Measurements from ENCODE around the gene CD101.

CD101 gene

DNA sequence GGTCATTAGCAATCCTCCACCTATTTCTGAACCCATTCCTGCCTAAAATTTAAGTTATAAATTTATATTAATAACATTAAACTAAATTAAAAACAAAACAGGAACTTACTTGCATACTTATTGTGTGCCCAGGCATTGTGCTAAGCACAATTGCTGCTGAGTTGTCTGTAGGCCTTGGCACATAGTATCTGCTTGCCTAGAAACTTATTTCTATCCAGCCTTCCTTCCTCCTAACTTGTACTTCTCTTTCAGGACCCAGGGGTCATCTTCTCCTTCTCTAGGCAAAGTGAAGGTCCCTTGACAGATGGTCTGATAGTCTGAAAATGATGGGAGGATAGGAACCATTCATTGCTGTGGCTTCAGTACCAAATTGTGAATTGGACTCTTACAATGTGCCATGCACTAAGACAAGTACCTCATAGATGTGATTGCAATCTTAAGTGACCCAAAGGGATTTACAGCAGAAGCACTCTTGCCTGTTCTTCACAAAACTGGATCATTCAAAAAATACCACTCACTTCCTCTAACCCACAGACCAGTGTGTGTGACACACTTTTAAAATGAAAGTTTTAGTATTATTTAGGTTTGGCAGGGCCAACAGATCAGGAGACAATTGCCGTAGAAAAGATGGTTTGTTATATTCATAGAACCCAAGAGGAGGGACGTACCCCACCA, 10.3 kb upstream of the CD101 start:
- no peaks in the 10 kb centered on the region for H3K79me2 ChIP-seq
- no peak overlapping the region for H2AFZ ChIP-seq
- H3K9me3 ChIP-seq (ENCODE audit: control insufficient read depth, low read length), result no peaks in the 10 kb centered on the region
- no peak overlapping the region for H3K27ac ChIP-seq
- H3K4me1 ChIP-seq, result no peaks in the 10 kb centered on the region
- H3K4me3 ChIP-seq (ENCODE audit: low read depth, low read length), result no peak overlapping the region
- TF ChIP-seq, protein P1, sequence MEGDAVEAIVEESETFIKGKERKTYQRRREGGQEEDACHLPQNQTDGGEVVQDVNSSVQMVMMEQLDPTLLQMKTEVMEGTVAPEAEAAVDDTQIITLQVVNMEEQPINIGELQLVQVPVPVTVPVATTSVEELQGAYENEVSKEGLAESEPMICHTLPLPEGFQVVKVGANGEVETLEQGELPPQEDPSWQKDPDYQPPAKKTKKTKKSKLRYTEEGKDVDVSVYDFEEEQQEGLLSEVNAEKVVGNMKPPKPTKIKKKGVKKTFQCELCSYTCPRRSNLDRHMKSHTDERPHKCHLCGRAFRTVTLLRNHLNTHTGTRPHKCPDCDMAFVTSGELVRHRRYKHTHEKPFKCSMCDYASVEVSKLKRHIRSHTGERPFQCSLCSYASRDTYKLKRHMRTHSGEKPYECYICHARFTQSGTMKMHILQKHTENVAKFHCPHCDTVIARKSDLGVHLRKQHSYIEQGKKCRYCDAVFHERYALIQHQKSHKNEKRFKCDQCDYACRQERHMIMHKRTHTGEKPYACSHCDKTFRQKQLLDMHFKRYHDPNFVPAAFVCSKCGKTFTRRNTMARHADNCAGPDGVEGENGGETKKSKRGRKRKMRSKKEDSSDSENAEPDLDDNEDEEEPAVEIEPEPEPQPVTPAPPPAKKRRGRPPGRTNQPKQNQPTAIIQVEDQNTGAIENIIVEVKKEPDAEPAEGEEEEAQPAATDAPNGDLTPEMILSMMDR (IDR thresholded peaks at IDR 0.05), result no peak
- H3K4me2 ChIP-seq (ENCODE audit: low read length), result no peak overlapping the region
- H3K36me3 ChIP-seq (ENCODE audit: control insufficient read depth, insufficient read depth, low read length), result no peaks in the 10 kb centered on the region
- no peaks in the 10 kb centered on the region for H3K27me3 ChIP-seq (ENCODE audit: control insufficient read depth, insufficient read depth, low read length)
- no peak overlapping the region for H3K9ac ChIP-seq

DNA sequence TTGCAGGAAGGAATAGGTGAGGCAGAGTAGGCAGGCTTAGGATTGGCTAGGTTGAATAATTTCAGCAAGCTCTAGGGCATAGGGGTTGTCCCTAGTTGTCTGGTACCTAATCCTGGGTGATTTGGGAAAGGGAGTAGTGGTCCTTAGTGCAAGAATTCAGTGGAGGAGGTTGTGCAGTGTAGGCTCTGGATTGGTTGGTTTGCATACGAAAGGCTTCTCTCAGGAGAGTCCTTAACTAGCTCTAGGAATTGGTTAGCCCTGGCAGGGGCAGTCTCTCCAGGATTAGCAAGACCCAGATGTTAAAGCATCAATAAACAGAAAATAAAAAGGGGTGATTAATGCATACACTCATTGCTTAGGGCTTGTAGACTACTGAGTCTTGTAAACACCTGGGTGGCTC, 9.6 kb upstream of the CD101 start:
- H3K27ac ChIP-seq, result no peak overlapping the region
- no peaks in the 10 kb centered on the region for H3K9me3 ChIP-seq (ENCODE audit: control insufficient read depth, low read length)
- no peak overlapping the region for H2AFZ ChIP-seq
- H3K79me2 ChIP-seq, result no peaks in the 10 kb centered on the region
- no peak overlapping the region for H3K9ac ChIP-seq
- no peaks in the 10 kb centered on the region for H3K4me1 ChIP-seq
- no peak overlapping the region for H3K4me3 ChIP-seq (ENCODE audit: low read depth, low read length)
- TF ChIP-seq, protein P1 (IDR thresholded peaks at IDR 0.05), result no peak
- no peak overlapping the region for H3K4me2 ChIP-seq (ENCODE audit: low read length)
- no peaks in the 10 kb centered on the region for H3K36me3 ChIP-seq (ENCODE audit: control insufficient read depth, insufficient read depth, low read length)
- H3K27me3 ChIP-seq (ENCODE audit: control insufficient read depth, insufficient read depth, low read length), result no peaks in the 10 kb centered on the region

DNA sequence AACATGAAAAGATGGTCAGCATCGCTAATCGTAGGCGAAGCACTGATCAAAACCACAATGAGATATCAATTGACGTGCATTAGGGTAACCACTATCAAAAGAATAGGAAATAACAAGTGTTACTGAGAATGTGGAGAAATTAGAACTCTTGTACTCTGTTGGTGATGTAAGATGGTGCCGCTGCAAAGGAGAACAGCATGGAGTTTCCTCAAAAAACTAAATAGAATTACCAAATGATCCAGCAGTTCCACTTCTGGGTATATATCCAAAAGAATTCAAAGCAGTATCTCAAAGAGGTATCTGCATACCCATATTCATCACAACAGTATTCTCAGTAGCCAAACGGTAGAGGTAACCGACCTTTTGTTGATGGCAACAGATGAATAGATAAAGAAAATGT, 8.3 kb upstream of the CD101 start:
- Histone ChIP-seq H3K4me2 (ENCODE audit: low read length) (no peak overlapping the region), H3K4me3 (ENCODE audit: low read depth, low read length) (no peak overlapping the region), H2AFZ (no peak overlapping the region), H3K27me3 (ENCODE audit: control insufficient read depth, insufficient read depth, low read length) (no peaks in the 10 kb centered on the region), H3K27ac (no peak overlapping the region), H3K36me3 (ENCODE audit: control insufficient read depth, insufficient read depth, low read length) (no peaks in the 10 kb centered on the region), H3K79me2 (no peaks in the 10 kb centered on the region), H3K9me3 (ENCODE audit: control insufficient read depth, low read length) (no peaks in the 10 kb centered on the region), H3K4me1 (no peaks in the 10 kb centered on the region), H3K9ac (no peak overlapping the region)
- TF ChIP-seq, protein P1 (IDR thresholded peaks at IDR 0.05), result no peak

DNA sequence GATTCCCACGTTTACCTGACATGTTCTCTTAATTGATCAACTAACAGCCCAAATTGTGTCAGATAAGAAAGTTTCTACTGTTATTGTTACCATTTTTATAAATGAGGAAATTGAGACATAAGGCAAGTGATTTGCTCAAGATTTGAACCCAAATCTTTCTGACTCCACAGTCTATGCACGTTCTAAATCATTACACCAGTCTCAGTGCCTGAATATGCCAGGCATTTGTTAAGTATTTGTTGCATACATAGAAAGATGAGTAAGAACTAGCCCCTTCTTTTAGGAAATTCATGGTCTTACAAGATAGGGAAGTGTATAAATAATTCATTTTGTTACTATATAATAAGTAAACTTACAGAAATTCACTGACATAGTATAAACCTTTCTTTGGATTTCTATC, 7.1 kb upstream of the CD101 start:
- no peaks in the 10 kb centered on the region for H3K9me3 ChIP-seq (ENCODE audit: control insufficient read depth, low read length)
- H3K27me3 ChIP-seq (ENCODE audit: control insufficient read depth, insufficient read depth, low read length), result no peaks in the 10 kb centered on the region
- H3K27ac ChIP-seq, result no peak overlapping the region
- H3K79me2 ChIP-seq, result no peaks in the 10 kb centered on the region
- no peak overlapping the region for H2AFZ ChIP-seq
- TF ChIP-seq, protein P1 (IDR thresholded peaks at IDR 0.05), result no peak
- no peak overlapping the region for H3K4me3 ChIP-seq (ENCODE audit: low read depth, low read length)
- H3K9ac ChIP-seq, result no peak overlapping the region
- H3K4me2 ChIP-seq (ENCODE audit: low read length), result no peak overlapping the region
- no peaks in the 10 kb centered on the region for H3K4me1 ChIP-seq
- no peaks in the 10 kb centered on the region for H3K36me3 ChIP-seq (ENCODE audit: control insufficient read depth, insufficient read depth, low read length)

DNA sequence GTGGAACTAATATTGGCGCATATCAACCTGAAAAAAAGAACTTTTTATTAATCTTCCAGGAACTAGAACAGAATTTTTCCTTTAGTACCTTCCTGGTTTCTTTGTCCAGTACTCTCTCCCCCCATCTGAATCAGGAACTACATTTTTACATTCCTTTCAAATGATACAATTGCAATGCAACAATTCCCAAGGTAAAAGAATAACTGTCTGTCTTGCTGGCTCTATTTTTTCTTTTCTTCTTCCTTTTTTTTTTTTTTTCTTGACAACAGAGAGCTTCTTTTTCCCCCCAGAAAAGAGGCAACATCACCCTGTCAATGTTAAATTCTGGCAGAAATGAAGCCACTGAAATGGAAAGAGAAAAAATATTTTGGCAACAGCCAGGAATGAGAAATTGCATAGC, 4.5 kb upstream of the CD101 start:
- Histone ChIP-seq H2AFZ (no peak overlapping the region), H3K4me3 (ENCODE audit: low read depth, low read length) (no peak overlapping the region), H3K27me3 (ENCODE audit: control insufficient read depth, insufficient read depth, low read length) (no peaks in the 10 kb centered on the region), H3K9me3 (ENCODE audit: control insufficient read depth, low read length) (no peaks in the 10 kb centered on the region), H3K27ac (no peak overlapping the region), H3K4me2 (ENCODE audit: low read length) (no peak overlapping the region), H3K9ac (no peak overlapping the region), H3K79me2 (no peaks in the 10 kb centered on the region), H3K4me1 (no peaks in the 10 kb centered on the region), H3K36me3 (ENCODE audit: control insufficient read depth, insufficient read depth, low read length) (no peaks in the 10 kb centered on the region)
- TF ChIP-seq, protein P1 (IDR thresholded peaks at IDR 0.05), result no peak
